Activated T-cell treated with anti-CD3 and anti-CD28 coated beads, Interleukin-2, amount 50 U/mL, for 48 hours (primary cell): ENCODE data around the gene MYL10.
A peak's percentile ranks its signal among the peaks of the same experiment; 100 is the strongest.
"Not testable (repeated sequence)": the region's sequence is repeated elsewhere in the genome, so short reads cannot be mapped to it uniquely, and the experiment has no call there.

ENCODE experiments used
- DNase-seq, 2 experiments: peaks; one replicate each; pipeline ENCODE4 v3.0.0-alpha.2; 2020

MYL10 gene

GRCh38 chr7:101618207-101618839 lies 10.8 kb downstream of the MYL10 start:
- DNase-seq: no peak

- DNase-seq: no peak
Measured at GRCh38 chr7:101617451-101618206, 11.5 kb downstream of the MYL10 start.

GRCh38 chr7:101615446-101615845 lies 13.7 kb downstream of the MYL10 start:
- no peak for DNase-seq

- DNase-seq: no peak
Measured at GRCh38 chr7:101614939-101615302, 14.2 kb downstream of the MYL10 start.

GRCh38 chr7:101614098-101614938 lies 14.8 kb downstream of the MYL10 start:
- DNase-seq: no peak

GRCh38 chr7:101612885-101613515 lies 16.1 kb downstream of the MYL10 start:
- no peak for DNase-seq

- DNase-seq: no peak
Measured at GRCh38 chr7:101608772-101609713, 20.1 kb downstream of the MYL10 start.

- no peak for DNase-seq
Measured at GRCh38 chr7:101606498-101606923, 22.6 kb downstream of the MYL10 start.

- no peak for DNase-seq
Measured at GRCh38 chr7:101605611-101606497, 23.2 kb downstream of the MYL10 start.

GRCh38 chr7:101604934-101605332 lies 24.2 kb downstream of the MYL10 start:
- DNase-seq: not testable (repeated sequence)

GRCh38 chr7:101604331-101604933 lies 24.7 kb downstream of the MYL10 start:
- DNase-seq: no peak

GRCh38 chr7:101602484-101603241 lies 26.4 kb downstream of the MYL10 start:
- peak; percentile 82 to 85 for DNase-seq

GRCh38 chr7:101602082-101602481 lies 27.0 kb downstream of the MYL10 start:
- DNase-seq: no peak

- no peak for DNase-seq
Measured at GRCh38 chr7:101599787-101600186, 29.3 kb downstream of the MYL10 start.

- no peak for DNase-seq
Measured at GRCh38 chr7:101598986-101599771, 29.9 kb downstream of the MYL10 start.

GRCh38 chr7:101598422-101598985 lies 30.6 kb downstream of the MYL10 start:
- DNase-seq: no peak

- no peak for DNase-seq
Measured at GRCh38 chr7:101597941-101598340, 31.2 kb downstream of the MYL10 start.

GRCh38 chr7:101596898-101597297 lies 32.2 kb downstream of the MYL10 start:
- DNase-seq: no peak
